Osteoblast (primary cell): ENCODE measurements around the gene LRP1B. TPM values are rescaled to one million over a fixed set of nuclear protein-coding genes. Genes with fewer than 3 reads are reported as not detected.

Source experiments
- DNase-seq: peaks from one replicate; pipeline ENCODE4 v3.0.0; 2011; ENCODE audit warnings: low spot score, mixed read lengths; ENCODE audit not compliant: insufficient read length; ENCODE audit errors: missing footprints
- H2AFZ ChIP-seq: 2 replicates; pipeline ENCODE4 v1.6.0; 2011; ENCODE audit warnings: mild to moderate bottlenecking, low read length
- H3K27ac ChIP-seq: 2 replicates; pipeline ENCODE4 v1.5.1; 2011; ENCODE audit warnings: mild to moderate bottlenecking, low read depth, low read length, moderate library complexity
- H3K27me3 ChIP-seq: 2 replicates; pipeline ENCODE4 v1.6.0; 2012; ENCODE audit warnings: mild to moderate bottlenecking, control low read depth, inconsistent platforms, low read length, moderate library complexity; ENCODE audit not compliant: insufficient read depth
- H3K36me3 ChIP-seq: 2 replicates; pipeline ENCODE4 v1.5.1; 2011; ENCODE audit warnings: mild to moderate bottlenecking, low read length, control low read depth, moderate library complexity; ENCODE audit not compliant: insufficient read depth
- H3K4me1 ChIP-seq: 2 replicates; pipeline ENCODE4 v1.5.1; 2011; ENCODE audit warnings: mild to moderate bottlenecking, low read length, control low read depth, moderate library complexity; ENCODE audit not compliant: insufficient read depth
- H3K4me2 ChIP-seq: 2 replicates; pipeline ENCODE4 v1.6.0; 2011; ENCODE audit warnings: mild to moderate bottlenecking, low read length; ENCODE audit not compliant: insufficient read depth
- H3K4me3 ChIP-seq: fragments of 200-600 bp; sonication (generic); 3 replicates; pipeline ENCODE4 v1.5.1; 2012; ENCODE audit warnings: mild to moderate bottlenecking, low read length, inconsistent platforms; ENCODE audit not compliant: insufficient read depth
- H3K79me2 ChIP-seq: 2 replicates; pipeline ENCODE4 v1.6.0; 2012; ENCODE audit warnings: mild to moderate bottlenecking, low read length, control low read depth, inconsistent platforms; ENCODE audit not compliant: insufficient read depth
- H3K9me3 ChIP-seq: 2 replicates; pipeline ENCODE4 v1.5.1; 2011; ENCODE audit warnings: low read depth, low read length, control low read depth
- H4K20me1 ChIP-seq: 2 replicates; pipeline ENCODE4 v1.6.0; 2012; ENCODE audit warnings: mild to moderate bottlenecking, low read length, control low read depth; ENCODE audit not compliant: insufficient read depth
- CTCF ChIP-seq: IDR thresholded peaks from 2 replicates; pipeline ENCODE4 v1.5.1; 2011; ENCODE audit warnings: mild to moderate bottlenecking, low read depth, low read length, moderate library complexity; ENCODE audit errors: extremely low read depth
- total RNA-seq: library from RNA; depleted of rRNA; stranded (reverse); fragments of >200 nt; gene quantifications from 2 replicates; pipeline ENCODE4 v1.2.3, GENCODE V29; 2012

Gene LRP1B
- total RNA-seq, 1 donor = not detected

GRCh38 chr2:140307532-140307931 is 1823.3 kb downstream of the LRP1B start:
- Histone ChIP-seq H3K9me3 (no peaks in the 10 kb centered on the region), H3K4me2 (no peak overlapping the region), H3K27me3 (no peaks in the 10 kb centered on the region), H2AFZ (no peak overlapping the region), H3K79me2 (no peaks in the 10 kb centered on the region), H3K4me3 (no peak overlapping the region), H3K36me3 (no peaks in the 10 kb centered on the region), H3K27ac (no peak overlapping the region), H3K4me1 (no peaks in the 10 kb centered on the region), H4K20me1 (no peaks in the 10 kb centered on the region)
- no peak for DNase-seq
- no peak for TF ChIP-seq CTCF

- no peaks in the 10 kb centered on the region for H3K4me1 ChIP-seq
- no peaks in the 10 kb centered on the region for H3K36me3 ChIP-seq
- peaks cover 2% of the 10 kb centered on the region for H3K9me3 ChIP-seq
- no peaks in the 10 kb centered on the region for H4K20me1 ChIP-seq
- no peak for TF ChIP-seq CTCF
- H3K4me3 ChIP-seq = no peak overlapping the region
- no peak overlapping the region for H3K27ac ChIP-seq
- no peaks in the 10 kb centered on the region for H3K79me2 ChIP-seq
- no peak for DNase-seq
- no peak overlapping the region for H3K4me2 ChIP-seq
- no peak overlapping the region for H2AFZ ChIP-seq
- H3K27me3 ChIP-seq = no peaks in the 10 kb centered on the region
These were observed 1835.0 kb downstream of the LRP1B start for GRCh38 chr2:140295767-140296166.

GRCh38 chr2:140288726-140289125 is 1842.1 kb downstream of the LRP1B start:
- H2AFZ ChIP-seq = no peak overlapping the region
- DNase-seq = no peak
- H4K20me1 ChIP-seq = no peaks in the 10 kb centered on the region
- H3K36me3 ChIP-seq = no peaks in the 10 kb centered on the region
- H3K79me2 ChIP-seq = no peaks in the 10 kb centered on the region
- H3K27me3 ChIP-seq = no peaks in the 10 kb centered on the region
- H3K4me1 ChIP-seq = no peaks in the 10 kb centered on the region
- H3K4me3 ChIP-seq = no peak overlapping the region
- H3K4me2 ChIP-seq = no peak overlapping the region
- H3K9me3 ChIP-seq = no peaks in the 10 kb centered on the region
- TF ChIP-seq CTCF = no peak
- H3K27ac ChIP-seq = no peak overlapping the region

GRCh38 chr2:140288213-140288612 is 1842.6 kb downstream of the LRP1B start:
- H3K27me3 ChIP-seq = no peaks in the 10 kb centered on the region
- H3K36me3 ChIP-seq = no peaks in the 10 kb centered on the region
- H3K4me2 ChIP-seq = no peak overlapping the region
- H3K9me3 ChIP-seq = no peaks in the 10 kb centered on the region
- H3K4me1 ChIP-seq = no peaks in the 10 kb centered on the region
- no peak for DNase-seq
- no peak overlapping the region for H3K4me3 ChIP-seq
- H2AFZ ChIP-seq = no peak overlapping the region
- no peak overlapping the region for H3K27ac ChIP-seq
- no peaks in the 10 kb centered on the region for H3K79me2 ChIP-seq
- no peak for TF ChIP-seq CTCF
- no peaks in the 10 kb centered on the region for H4K20me1 ChIP-seq
